IMR-90 (cell line): ENCODE measurements around the gene CALML4. TPM values are rescaled to one million over a fixed set of nuclear protein-coding genes. Genes with fewer than 3 reads are reported as not detected.

Experiments used
- ATAC-seq: fragments of 200-7000 bp; cut with Tn5 transposase; 2 replicates; pipeline ENCODE4 v1.9.1; 2020; ENCODE audit warnings: low read depth, mild to moderate bottlenecking, moderate library complexity
- BruUV-seq: library from RNA; stranded (reverse); fragments of 400-500 nt; replicated peaks from 2 replicates; lab custom pipeline; 2021; lab: Mats Ljungman, UMichigan
- CTCF ChIA-PET: fragments of 300-600 bp; formaldehyde crosslinking; extraction: SDS; loops from one replicate; lab custom pipeline; 2021; ENCODE audit warnings: antibody characterized with exemption; lab: Yijun Ruan, JAX
- POLR2A ChIA-PET: fragments of 300-600 bp; sonication (Branson Sonifier 250); formaldehyde crosslinking; loops from one replicate; lab custom pipeline; 2022; ENCODE audit warnings: antibody characterized with exemption; ENCODE audit not compliant: unreplicated experiment; lab: Charles Lee
- DNase-seq: peaks from one replicate; pipeline ENCODE4 v3.0.0; 2013
- H2AFZ ChIP-seq: replicated peaks from 2 replicates; pipeline ENCODE3; 2013; ENCODE audit warnings: low read length, mild to moderate bottlenecking; ENCODE audit not compliant: poor library complexity
- H2AK5ac ChIP-seq: 2 replicates; pipeline ENCODE4 v1.6.1; 2013; ENCODE audit warnings: low read depth, low read length, inconsistent platforms
- H2AK9ac ChIP-seq: replicated peaks from 2 replicates; pipeline ENCODE3; 2013; ENCODE audit warnings: mild to moderate bottlenecking, low read depth, low read length, moderate library complexity; ENCODE audit not compliant: poor library complexity
- H2BK120ac ChIP-seq: 2 replicates; pipeline ENCODE4 v1.6.1; 2013; ENCODE audit warnings: low read depth, low read length, inconsistent platforms
- H2BK15ac ChIP-seq: 3 replicates; pipeline ENCODE4 v1.6.1; 2013; ENCODE audit warnings: low read depth, low read length, inconsistent platforms
- H2BK20ac ChIP-seq: 2 replicates; pipeline ENCODE4 v1.6.1; 2013; ENCODE audit warnings: low read depth, mild to moderate bottlenecking, inconsistent platforms, low read length, moderate library complexity
- H2BK5ac ChIP-seq: 2 replicates; pipeline ENCODE4 v1.6.1; 2013; ENCODE audit warnings: mild to moderate bottlenecking, low read depth, low read length, inconsistent platforms; ENCODE audit not compliant: poor library complexity, severe bottlenecking
- H3K14ac ChIP-seq: replicated peaks from 2 replicates; pipeline ENCODE4 v1.6.1; 2013; ENCODE audit warnings: low read depth, low read length, inconsistent platforms
- H3K18ac ChIP-seq: 2 replicates; pipeline ENCODE4 v1.6.1; 2013; ENCODE audit warnings: low read depth, low read length, control low read depth
- H3K23ac ChIP-seq: 2 replicates; pipeline ENCODE4 v1.6.1; 2013; ENCODE audit warnings: low read depth, low read length, inconsistent platforms
- H3K27ac ChIP-seq: 2 replicates; pipeline ENCODE4 v1.5.1; 2013; ENCODE audit warnings: mild to moderate bottlenecking, control low read depth, low read length; ENCODE audit not compliant: insufficient read depth
- H3K27me3 ChIP-seq: 2 replicates; pipeline ENCODE4 v1.6.1; 2013; ENCODE audit warnings: low read length; ENCODE audit not compliant: control insufficient read depth, insufficient read depth
- H3K36me3 ChIP-seq: 2 replicates; pipeline ENCODE4 v1.6.1; 2013; ENCODE audit warnings: low read length, mixed read lengths; ENCODE audit not compliant: control insufficient read depth, insufficient read depth
- H3K4ac ChIP-seq: 2 replicates; pipeline ENCODE4 v1.6.1; 2013; ENCODE audit warnings: low read depth, low read length, inconsistent platforms
- H3K4me1 ChIP-seq: 2 replicates; pipeline ENCODE4 v1.6.1; 2013; ENCODE audit warnings: low read length, mixed read lengths; ENCODE audit not compliant: control insufficient read depth, insufficient read depth
- H3K4me2 ChIP-seq: 2 replicates; pipeline ENCODE4 v1.6.1; 2013; ENCODE audit warnings: low read depth, mild to moderate bottlenecking, control low read depth, low read length, moderate library complexity
- H3K4me3 ChIP-seq: 2 replicates; pipeline ENCODE4 v1.5.1; 2013; ENCODE audit warnings: low read depth, mild to moderate bottlenecking, control low read depth, low read length, moderate library complexity; ENCODE audit not compliant: insufficient read depth
- H3K56ac ChIP-seq: 2 replicates; pipeline ENCODE4 v1.6.1; 2013; ENCODE audit warnings: low read length, inconsistent platforms; ENCODE audit not compliant: insufficient read depth; ENCODE audit errors: extremely low read depth
- H3K79me1 ChIP-seq, 2 experiments: 2 replicates each; pipeline ENCODE4 v1.6.1; 2013; ENCODE audit warnings: low read length in 2 of 2, inconsistent platforms in 1 of 2, low read depth in 1 of 2
- H3K9ac ChIP-seq: 2 replicates; pipeline ENCODE4 v1.6.1; 2013; ENCODE audit warnings: low read depth, low read length, control low read depth
- H3K9me1 ChIP-seq: 2 replicates; pipeline ENCODE4 v1.6.1; 2013; ENCODE audit warnings: low read length, inconsistent platforms; ENCODE audit not compliant: insufficient read depth
- H3K9me3 ChIP-seq: 2 replicates; pipeline ENCODE4 v1.6.1; 2013; ENCODE audit warnings: low read length; ENCODE audit not compliant: control insufficient read depth, insufficient read depth
- H4K20me1 ChIP-seq: 2 replicates; pipeline ENCODE4 v1.6.1; 2013; ENCODE audit warnings: low read length, inconsistent platforms; ENCODE audit not compliant: insufficient read depth
- H4K5ac ChIP-seq: 2 replicates; pipeline ENCODE4 v1.6.1; 2013; ENCODE audit warnings: mild to moderate bottlenecking, low read depth, low read length, control low read depth
- H4K8ac ChIP-seq, 2 experiments: 2 replicates each; pipeline ENCODE4 v1.6.1; 2013; ENCODE audit warnings: low read depth in 2 of 2, low read length in 2 of 2, control low read depth in 1 of 2, inconsistent platforms in 1 of 2
- H4K91ac ChIP-seq: 2 replicates; pipeline ENCODE4 v1.6.1; 2013; ENCODE audit warnings: low read depth, low read length, inconsistent platforms; ENCODE audit not compliant: insufficient read depth
- BHLHE40 ChIP-seq: fragments of 150-350 bp; IDR thresholded peaks from 2 replicates; pipeline ENCODE4 v1.6.1; 2016; ENCODE audit warnings: mild to moderate bottlenecking, low read depth, low read length
- NFE2L2 ChIP-seq: fragments of 150-350 bp; IDR thresholded peaks from 2 replicates; pipeline ENCODE4 v1.6.1; 2016; ENCODE audit warnings: low read depth, mild to moderate bottlenecking, low read length
- RAD21 ChIP-seq: IDR thresholded peaks from 2 replicates; pipeline ENCODE4 v1.6.1; 2012; ENCODE audit warnings: low read length, improper control_type of control experiment
- RCOR1 ChIP-seq: IDR thresholded peaks from 2 replicates; pipeline ENCODE4 v1.6.1; 2012; ENCODE audit warnings: mild to moderate bottlenecking, low read length, improper control_type of control experiment; ENCODE audit not compliant: insufficient replicate concordance
- WGBS, 2 experiments: methylation state at CpG; one replicate each; pipeline versions ENCODE4 v1.1.5 to v1.1.7; 2013; ENCODE audit warnings: missing lambda C conversion rate in 2 of 2; ENCODE audit not compliant: insufficient read length in 1 of 2; ENCODE audit errors: extremely low coverage in 2 of 2; 5-methylcytosine and 5-hydroxymethylcytosine counted together
- dilution Hi-C: fragments of 300-500 bp; cut with HindIII; formaldehyde crosslinking; loops from one replicate; pipeline ENCODE4 v1.14.3; 2018; ENCODE audit warnings: low sequenced_read_pairs; ENCODE audit not compliant: unreplicated experiment
- in situ Hi-C: fragments of 300-500 bp; cut with MboI; formaldehyde crosslinking; loops from 3 replicates; pipeline ENCODE4 v1.14.3; 2019; ENCODE audit warnings: low sequenced_read_pairs, inconsistent platforms, mixed read lengths
- intact Hi-C: fragments of 100-400 bp; cut with micrococcal nuclease; formaldehyde crosslinking; loops from 2 replicates; pipeline ENCODE4 v1.10.0; 2022
- polyA plus RNA-seq, 3 experiments: library from polyadenylated mRNA; depleted of rRNA; stranded (reverse); fragments of >200 nt; gene quantifications; 2 replicates each; pipeline ENCODE4 v1.2.3, GENCODE V29; 2012; ENCODE audit warnings: low replicate concordance in 1 of 3
- total RNA-seq: library from RNA; depleted of rRNA; stranded (reverse); fragments of >200 nt; gene quantifications from 2 replicates; pipeline ENCODE4 v1.2.3, GENCODE V29; 2012
- TF ChIP-seq, protein P1 (sequence below): fragments of 150-350 bp; IDR thresholded peaks from 2 replicates; pipeline ENCODE4 v1.6.1; 2017; ENCODE audit warnings: mild to moderate bottlenecking, antibody characterized with exemption, low read length, low read depth
- TF ChIP-seq, protein P2 (sequence below): fragments of 150-350 bp; IDR thresholded peaks from 2 replicates; pipeline ENCODE4 v1.6.1; 2016; ENCODE audit warnings: low read depth, mild to moderate bottlenecking, low read length, moderate library complexity, borderline replicate concordance
- TF ChIP-seq, protein P3 (sequence below): conservative IDR thresholded peaks from 2 replicates; pipeline ENCODE4 v1.5.1; 2012; ENCODE audit warnings: mild to moderate bottlenecking, low read depth, low read length, improper control_type of control experiment

Gene CALML4
- total and polyA plus RNA-seq, 2 of the 4 experiments (the other 2 are of a cell fraction): 0.36 to 1.3 TPM

DNA sequence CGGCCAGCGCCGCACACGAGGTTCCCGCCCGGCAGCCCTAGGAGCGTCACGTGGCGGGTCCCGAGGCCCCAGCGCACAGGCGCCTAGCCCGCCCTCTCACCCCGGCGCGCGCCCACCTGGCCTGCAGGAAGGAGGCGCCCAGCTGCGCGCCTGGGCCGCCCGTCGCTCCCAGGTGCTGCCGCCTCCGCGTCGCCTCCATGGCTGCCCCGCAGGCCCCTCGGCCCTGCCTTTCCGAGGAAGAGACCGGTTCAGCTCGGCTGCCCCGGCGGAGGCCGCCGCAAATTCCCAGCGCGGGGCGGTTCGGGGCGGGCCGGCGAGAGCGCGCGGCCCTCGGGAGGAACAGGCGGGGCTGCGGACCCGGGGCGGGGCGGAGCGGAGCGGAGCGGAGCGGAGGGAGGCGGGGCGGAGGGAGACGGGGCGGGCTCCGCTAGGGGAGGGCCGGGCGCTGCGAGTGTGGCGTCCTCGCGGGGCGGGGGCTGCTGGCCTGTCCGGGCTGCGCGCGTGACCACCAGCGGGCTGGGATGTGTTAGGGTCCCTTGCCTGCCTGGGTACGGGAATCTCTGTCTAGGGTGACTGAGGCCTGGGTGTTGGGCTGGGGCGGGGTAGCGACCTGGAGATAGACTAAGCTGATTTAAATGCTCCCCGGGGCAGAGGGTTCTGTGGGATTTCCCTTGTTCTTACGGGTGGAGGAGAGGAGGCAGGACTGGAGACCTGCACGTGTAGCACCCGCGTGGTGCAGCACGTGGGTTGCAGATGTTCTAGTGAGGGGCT is 24.4 kb upstream of the CALML4 start, which contains the start of gene CLN6 (continued):
- TF ChIP-seq, protein P1, sequence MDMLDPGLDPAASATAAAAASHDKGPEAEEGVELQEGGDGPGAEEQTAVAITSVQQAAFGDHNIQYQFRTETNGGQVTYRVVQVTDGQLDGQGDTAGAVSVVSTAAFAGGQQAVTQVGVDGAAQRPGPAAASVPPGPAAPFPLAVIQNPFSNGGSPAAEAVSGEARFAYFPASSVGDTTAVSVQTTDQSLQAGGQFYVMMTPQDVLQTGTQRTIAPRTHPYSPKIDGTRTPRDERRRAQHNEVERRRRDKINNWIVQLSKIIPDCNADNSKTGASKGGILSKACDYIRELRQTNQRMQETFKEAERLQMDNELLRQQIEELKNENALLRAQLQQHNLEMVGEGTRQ: peak; percentile 91

DNA sequence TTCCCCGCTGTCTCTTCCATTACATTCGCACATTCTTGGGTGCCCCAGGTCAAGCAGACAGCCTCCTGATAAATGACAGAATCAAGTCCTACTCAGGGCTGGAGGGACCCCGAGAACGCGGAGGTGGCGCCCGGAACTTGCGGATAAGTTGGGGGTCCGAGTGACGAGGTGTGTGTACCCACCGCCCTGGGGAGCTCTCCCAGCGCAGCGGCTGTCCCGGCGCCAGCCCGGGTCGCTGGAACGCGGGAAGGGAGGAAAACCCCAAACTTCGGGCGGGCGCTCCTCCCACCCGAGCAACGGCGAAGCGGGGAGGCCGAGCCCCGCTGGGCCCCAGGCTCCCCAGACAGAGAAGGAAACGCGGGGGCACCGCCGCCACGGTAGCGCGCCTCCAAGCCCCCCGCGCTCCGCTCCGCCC is 23.8 kb upstream of the CALML4 start:
- in situ Hi-C loops (no loop called here), intact Hi-C loops (no loop called here), dilution Hi-C loops (no loop called here)
- Histone ChIP-seq H3K18ac (no peak overlapping the region), H2AFZ (peak overlapping the region; percentile 99), H4K91ac (no peak overlapping the region; the same call in 1 of the 2 replicates), H4K20me1 (peaks cover 11% of the 10 kb centered on the region; the same call in 1 of the 2 replicates), H3K4me3 (peak overlapping the region; percentile 94), H3K23ac (peak overlapping the region; percentile 94), H3K9me1 (peaks cover 24% of the 10 kb centered on the region), H3K9ac (peak overlapping the region; percentile 51), H3K4me1 (peaks cover 8% of the 10 kb centered on the region), H3K36me3 (no peaks in the 10 kb centered on the region), H4K5ac (no peak overlapping the region), H3K4me2 (peak overlapping the region; percentile 69), H3K56ac (0 out of 2 replicates have a peak overlapping the region, but pooled peaks have one; percentile 50), H2AK9ac (peak overlapping the region; percentile 93), H2BK120ac (no peak overlapping the region), H3K79me1 (peaks cover 19 to 48% of the 10 kb centered on the region in 2 experiments), H3K9me3 (no peaks in the 10 kb centered on the region), H2AK5ac (0 out of 2 replicates have a peak overlapping the region, but pooled peaks have one; percentile 23), H3K27ac (peak overlapping the region; percentile 18; the same call in 1 of the 2 replicates), H3K27me3 (no peaks in the 10 kb centered on the region), H3K4ac (peak overlapping the region; percentile 60), H2BK15ac (no peak overlapping the region), H3K14ac (peak overlapping the region; percentile 53), H2BK5ac (no peak overlapping the region), H4K8ac (peak overlapping the region; percentile 15 to 61; a peak in 1 of 4 replicates), H2BK20ac (no peak overlapping the region)
- WGBS, 2 experiments: 0% methylated on average over 37 of the region's 39 CpGs; no CpG with 5 or more reads in 1 of the 2 experiments
- no TSS peak for BruUV-seq
- CTCF ChIA-PET: no interaction called here
- ATAC-seq: peak; percentile 2
- TF ChIP-seq RCOR1 (no peak), RAD21 (no peak), BHLHE40 (no peak), NFE2L2 (no peak)
- TF ChIP-seq, protein P2, sequence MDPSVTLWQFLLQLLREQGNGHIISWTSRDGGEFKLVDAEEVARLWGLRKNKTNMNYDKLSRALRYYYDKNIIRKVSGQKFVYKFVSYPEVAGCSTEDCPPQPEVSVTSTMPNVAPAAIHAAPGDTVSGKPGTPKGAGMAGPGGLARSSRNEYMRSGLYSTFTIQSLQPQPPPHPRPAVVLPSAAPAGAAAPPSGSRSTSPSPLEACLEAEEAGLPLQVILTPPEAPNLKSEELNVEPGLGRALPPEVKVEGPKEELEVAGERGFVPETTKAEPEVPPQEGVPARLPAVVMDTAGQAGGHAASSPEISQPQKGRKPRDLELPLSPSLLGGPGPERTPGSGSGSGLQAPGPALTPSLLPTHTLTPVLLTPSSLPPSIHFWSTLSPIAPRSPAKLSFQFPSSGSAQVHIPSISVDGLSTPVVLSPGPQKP: no peak
- TF ChIP-seq, protein P3, sequence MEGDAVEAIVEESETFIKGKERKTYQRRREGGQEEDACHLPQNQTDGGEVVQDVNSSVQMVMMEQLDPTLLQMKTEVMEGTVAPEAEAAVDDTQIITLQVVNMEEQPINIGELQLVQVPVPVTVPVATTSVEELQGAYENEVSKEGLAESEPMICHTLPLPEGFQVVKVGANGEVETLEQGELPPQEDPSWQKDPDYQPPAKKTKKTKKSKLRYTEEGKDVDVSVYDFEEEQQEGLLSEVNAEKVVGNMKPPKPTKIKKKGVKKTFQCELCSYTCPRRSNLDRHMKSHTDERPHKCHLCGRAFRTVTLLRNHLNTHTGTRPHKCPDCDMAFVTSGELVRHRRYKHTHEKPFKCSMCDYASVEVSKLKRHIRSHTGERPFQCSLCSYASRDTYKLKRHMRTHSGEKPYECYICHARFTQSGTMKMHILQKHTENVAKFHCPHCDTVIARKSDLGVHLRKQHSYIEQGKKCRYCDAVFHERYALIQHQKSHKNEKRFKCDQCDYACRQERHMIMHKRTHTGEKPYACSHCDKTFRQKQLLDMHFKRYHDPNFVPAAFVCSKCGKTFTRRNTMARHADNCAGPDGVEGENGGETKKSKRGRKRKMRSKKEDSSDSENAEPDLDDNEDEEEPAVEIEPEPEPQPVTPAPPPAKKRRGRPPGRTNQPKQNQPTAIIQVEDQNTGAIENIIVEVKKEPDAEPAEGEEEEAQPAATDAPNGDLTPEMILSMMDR: no peak
- DNase-seq: peak; percentile 9
- POLR2A ChIA-PET: interaction anchor here (0.6 kb wide), 1 partner anchor 38 kb away, joined by 4 read pairs; no protein-coding TSS in a partner anchor
